Raji (cell line): ENCODE data around the gene NPAS3.

ENCODE experiments used
- POLR2A ChIP-seq: IDR thresholded peaks from 2 replicates; pipeline ENCODE4 v1.6.1; 2011; ENCODE audit warnings: low read depth, low read length, control low read depth; ENCODE audit not compliant: insufficient read depth

NPAS3 gene

DNA sequence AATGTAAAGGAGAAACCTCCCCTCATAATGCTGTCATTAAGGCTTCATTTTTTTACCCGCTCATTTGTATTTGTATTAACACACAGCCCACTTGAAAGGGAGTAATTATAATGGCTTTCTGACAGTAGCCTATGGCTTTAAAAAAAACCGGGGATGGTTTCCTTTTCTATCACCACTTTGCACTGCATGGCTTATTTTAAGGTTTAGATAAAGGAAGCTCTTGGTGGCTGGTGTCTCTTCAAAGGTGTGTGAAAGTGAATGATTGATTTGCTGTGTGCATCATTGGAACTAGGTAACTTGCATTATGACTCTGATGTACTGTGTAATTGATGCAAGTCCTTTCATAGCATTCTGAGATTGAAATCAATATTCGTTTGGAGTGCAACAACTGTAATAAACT, 80.7 kb downstream of the NPAS3 start:
- TF ChIP-seq POLR2A: no peak

DNA sequence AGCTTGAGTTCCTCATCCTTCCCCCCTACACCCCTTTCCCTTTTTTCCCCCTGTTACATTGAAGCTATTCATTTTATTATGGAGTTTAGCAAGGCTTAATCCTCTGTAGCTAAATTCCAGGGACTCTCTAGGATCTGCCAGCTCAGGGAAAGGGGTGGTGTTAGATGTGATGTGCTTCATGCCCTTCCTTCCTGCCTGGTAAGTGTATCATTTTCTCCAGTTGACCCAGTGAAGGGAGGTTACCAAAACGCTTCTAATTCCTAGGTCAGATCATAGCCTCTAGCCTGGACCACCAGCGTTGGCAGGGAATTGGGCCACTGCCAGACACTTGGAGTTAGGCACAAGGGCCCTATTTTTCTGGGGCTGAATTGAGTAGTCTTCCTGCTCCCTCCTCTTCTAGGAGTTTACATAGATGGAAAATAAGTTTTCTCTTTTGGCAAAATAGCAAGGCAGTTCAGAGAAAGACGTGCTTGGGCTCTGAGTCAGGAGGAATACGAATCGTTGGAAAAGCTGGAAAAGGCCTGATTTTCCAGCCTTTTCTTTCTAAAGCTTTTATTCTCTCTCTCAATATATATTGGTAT, 88.3 kb downstream of the NPAS3 start:
- TF ChIP-seq POLR2A: no peak

DNA sequence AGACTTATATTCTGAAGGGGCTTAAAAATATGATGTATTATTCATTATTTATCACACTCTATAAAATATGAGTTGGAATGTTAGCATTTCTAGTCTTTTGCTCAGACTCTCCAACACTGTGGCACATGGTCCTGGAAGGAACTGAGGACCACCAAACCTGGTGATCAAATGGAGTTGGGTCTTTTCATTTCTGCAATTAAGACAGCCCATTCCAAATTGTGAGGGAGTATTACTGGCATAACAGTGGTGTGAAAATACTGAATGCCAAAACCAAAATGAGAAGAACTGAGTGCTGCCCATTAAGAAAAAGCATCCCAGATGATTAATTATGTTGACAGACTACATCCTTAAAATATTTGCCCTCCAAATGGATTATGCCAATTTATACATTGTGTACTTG, 90.8 kb downstream of the NPAS3 start:
- TF ChIP-seq POLR2A: no peak

DNA sequence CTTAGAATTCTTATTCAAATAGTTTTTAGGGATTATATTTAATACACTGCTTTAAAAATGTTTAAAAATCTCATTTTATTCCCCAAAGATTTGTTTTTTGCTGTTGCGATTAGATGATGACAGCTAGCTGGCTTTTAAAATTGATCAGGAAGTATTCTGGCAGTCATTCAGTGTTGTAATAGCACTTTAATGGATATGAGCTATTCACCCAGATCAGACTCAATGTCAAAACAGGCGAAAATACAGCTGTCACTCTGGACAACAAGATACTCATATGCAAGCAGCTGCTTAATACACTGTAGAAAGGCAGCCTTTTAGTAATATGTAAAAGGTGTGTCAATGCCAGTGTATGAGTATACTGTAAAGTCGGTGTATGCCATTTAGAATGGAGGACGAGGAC, 91.7 kb downstream of the NPAS3 start:
- TF ChIP-seq POLR2A: no peak

DNA sequence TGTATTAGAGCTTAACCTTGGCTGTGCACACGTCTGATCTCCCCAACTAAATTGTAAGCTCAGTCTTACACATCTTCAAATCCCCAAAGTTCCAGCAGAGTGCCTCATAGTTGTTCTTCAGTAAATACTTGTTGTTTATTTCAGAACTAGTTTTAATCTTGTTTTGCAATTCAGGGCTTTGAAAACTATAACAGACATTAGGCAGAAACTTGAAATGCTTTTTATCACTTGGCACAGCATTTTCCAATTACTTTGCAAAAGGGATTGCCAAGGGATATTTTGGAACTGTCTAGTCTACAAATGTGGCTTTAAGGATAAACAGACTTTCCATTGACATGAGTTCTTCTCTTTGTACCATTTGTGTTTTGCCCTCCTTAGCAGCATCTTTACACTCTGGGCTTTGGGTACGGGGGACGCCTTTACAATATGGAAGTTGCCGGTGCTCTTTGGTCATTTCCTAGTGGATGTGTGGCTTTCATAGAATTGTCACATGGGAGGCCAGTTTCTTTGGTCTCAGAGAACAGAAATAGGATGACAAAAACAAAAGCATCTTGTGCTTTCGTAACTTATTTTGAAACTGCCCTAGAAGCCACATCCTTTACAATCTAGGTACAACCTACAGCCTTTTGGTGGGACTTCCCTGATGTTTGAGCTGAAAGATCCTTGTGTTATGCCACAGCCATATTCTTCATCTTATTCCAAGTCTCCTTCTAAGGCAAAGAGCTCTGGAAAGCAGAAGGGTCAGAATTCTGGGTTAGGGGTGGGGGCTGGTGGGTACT, 96.9 kb downstream of the NPAS3 start:
- no peak for TF ChIP-seq POLR2A

DNA sequence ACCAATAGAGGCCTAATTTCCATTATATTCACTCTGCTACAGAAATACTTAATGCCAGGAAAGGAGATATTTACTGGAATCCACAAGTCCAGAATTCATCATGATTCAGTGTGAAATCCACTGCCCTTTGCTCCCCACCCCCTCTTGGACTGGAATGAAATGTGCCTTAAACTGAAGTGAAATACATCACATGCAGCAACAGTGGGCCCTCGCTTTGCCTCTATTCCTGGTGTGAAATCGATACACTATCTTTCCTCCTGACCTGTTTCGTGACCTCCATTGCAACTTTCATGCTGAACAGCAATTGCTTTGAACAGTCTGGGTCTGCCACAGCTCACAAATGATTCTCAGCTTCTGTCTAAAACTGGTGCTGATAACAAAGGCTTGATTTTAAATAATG, 100.6 kb downstream of the NPAS3 start:
- TF ChIP-seq POLR2A: no peak

DNA sequence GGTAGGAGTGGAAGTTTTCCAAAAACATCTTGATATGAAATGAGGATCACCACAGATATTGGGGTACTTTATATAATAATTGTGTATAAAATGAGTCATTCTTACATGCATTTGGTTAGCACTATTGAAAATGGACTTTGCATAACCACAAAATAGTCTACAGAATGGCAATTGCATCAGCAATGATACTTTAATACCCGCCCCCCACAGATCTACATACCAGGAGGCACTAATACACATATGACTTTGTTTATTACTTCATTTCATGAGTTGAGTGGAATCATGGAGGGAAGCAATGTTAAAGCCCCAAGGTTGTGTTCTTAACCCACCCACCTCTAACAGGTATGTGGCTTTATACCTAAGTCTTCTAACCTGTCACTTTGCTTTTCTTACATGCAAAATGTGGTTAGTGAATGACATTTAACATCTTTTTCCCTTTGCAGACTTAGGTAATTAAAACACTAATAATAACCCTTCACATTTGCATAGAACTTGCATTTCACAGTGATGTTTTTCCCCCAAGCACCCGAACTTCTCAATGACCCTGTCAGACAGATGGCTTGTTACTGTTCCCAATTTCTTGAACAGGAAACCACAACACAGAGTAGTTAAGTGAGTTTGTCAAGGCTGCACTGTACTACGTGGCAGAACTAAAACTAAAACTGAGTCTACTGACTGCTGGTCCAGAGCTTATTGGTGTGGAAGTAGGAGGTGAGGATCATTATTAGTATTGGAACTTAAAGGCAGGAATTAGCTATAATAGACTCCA, 101.9 kb downstream of the NPAS3 start:
- TF ChIP-seq POLR2A: no peak

DNA sequence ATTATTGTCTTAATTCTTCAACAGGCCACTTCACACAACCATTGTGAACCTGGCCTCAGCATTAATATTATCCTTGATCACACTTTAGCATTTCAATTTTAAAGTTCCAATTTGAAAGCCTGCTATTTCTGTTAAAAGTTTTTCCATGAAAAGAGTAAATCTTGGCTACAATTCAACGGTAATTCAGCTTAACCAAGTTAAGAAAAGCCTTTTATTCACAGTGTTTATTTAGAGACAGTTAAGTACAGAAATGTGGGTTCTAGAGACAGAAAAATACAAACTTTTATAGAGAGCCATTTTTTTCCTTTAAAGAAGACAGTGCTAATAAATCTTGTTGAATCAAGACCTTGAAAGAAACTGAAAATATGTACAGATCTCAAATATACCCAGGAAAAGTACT, 103.9 kb downstream of the NPAS3 start:
- no peak for TF ChIP-seq POLR2A

DNA sequence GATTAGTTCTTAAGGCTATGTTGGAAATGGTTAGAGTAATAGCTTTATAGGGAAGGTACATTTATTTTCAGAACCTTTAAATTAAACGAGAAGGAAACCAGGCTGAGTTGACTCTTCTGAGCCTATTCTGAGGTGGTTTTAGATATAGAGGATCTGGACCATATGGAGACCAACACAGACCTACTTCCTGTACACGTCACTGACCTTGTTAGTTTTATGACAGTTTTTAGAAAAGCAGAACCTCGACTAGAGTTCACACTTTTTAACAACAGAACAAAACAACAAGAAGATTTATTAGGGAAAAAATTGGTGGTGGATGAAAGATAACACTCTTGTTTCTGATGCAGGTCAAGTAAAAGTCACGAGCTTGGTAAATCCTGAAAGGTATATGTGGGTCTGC, 107.1 kb downstream of the NPAS3 start:
- no peak for TF ChIP-seq POLR2A

DNA sequence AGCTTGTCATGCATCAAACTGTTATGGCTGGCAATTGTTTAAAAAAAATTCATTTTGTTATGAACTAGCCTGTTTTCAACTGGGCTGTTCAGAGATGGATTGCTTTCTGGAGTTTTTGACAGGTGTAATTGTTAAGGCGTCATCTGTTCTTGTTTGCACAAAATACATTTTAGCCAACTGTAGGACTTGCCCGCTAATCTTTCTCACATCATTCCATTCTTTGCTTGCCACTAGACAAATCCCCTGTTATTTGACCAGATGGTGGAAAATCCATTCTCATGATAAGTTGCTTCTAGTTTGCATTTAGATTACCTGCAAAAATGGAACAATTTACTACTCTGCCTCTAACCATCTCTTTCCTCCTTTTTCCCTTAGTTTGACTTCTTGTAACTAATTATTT, 114.3 kb downstream of the NPAS3 start:
- TF ChIP-seq POLR2A: no peak

DNA sequence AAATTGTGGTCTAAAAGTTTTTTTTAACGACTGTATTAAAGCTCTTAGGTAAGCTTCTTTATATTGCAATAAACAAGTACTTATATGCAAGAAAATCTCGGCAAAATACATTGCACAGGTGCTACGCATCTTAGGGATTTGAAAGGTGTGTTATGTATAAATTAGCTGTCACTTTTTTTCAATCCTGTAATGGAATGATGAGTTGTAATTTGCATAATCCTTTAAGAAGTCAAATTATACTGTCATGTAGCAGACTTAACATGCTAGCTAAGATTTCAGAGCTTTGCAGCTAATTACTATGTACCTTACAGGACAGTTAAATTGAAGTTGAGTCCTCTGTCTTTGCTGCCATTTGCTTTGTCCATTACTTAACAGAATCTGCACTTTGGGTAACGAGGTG, 117.5 kb downstream of the NPAS3 start:
- no peak for TF ChIP-seq POLR2A

DNA sequence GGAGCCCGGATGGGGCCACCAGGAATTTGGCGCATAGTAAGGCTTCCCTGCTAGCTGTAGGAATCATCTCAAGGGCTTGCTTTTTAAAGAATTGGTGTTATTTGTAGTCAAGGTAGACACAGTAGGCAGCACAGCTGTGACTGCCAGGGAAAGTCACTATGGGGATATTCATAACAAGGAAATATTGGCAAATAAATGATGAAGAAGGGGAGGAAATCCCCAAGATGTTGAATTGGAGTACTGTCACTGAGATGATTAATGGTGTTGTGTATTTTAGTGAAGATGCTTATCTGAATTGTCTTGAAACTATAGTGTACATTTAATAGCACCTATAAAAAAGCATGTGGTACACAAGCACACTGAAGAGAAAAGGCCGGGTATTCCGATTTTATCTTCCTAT, 118.9 kb downstream of the NPAS3 start:
- no peak for TF ChIP-seq POLR2A

DNA sequence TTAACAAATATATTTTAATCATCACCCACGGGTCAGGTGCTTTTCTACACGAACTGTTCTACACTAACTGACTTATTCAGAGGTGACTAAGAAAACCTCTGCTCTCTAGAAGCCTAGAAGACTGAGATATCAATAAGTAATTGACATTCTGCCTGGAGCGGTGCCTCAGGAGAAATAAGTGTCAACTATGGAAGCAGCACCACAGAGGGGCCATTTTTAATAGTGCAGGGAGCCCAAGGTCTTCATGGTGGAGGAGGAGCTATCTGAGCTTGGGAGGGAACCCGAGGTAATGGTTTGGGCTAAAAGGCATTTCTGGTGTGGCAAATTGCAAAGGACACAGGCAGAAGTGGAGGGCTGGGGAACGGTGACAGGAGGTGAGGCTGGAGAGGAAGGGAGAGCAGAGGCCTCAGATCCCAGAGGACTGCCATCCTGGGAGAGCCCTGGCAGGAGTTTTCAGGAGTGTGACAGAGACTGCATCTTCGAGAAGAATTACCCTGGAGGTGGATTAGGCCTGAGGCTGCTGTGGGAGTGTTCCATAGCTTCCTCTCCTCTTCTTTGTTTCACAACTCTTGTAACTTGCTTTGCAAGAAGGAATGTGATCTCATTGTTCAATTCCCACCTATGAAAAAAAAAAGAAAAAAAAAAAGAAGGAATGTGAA, 123.1 kb downstream of the NPAS3 start:
- TF ChIP-seq POLR2A: no peak

DNA sequence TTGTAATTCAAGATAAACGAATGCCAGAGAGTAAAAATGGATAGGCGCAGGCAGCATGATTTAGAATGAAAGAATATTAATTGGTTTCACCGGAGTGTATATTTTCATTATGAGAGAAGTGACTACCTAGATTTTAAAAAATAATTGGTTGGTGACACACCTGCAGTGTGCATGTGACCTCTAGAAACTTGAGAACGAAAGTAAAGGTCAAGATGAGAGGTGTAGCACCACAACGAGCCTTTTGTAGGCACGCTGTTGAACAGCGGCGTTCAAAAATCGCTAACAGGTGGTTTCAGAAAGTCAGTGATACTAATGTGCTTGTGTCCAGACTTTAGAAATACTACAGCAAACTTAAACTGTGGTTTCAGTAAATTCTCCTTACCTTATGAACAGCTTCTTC, 123.8 kb downstream of the NPAS3 start:
- no peak for TF ChIP-seq POLR2A

DNA sequence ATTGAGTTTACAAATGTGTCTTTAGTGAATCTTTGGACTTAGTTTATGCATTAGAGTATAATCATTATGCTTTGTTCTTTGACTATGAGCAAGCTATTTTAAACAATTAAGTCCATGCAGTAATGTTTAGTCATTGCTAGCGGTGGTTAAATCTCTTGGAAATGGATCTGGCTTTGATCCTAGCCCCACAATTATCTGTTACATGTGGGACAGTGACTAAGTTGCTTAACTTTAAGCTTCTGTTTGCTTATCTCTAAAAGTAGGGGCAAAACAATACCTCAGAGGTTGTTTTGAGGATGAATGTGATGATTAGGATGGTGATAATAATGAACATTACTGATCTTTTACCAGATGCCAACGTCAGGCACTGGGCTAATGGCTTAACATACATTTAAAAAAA, 124.2 kb downstream of the NPAS3 start:
- no peak for TF ChIP-seq POLR2A

DNA sequence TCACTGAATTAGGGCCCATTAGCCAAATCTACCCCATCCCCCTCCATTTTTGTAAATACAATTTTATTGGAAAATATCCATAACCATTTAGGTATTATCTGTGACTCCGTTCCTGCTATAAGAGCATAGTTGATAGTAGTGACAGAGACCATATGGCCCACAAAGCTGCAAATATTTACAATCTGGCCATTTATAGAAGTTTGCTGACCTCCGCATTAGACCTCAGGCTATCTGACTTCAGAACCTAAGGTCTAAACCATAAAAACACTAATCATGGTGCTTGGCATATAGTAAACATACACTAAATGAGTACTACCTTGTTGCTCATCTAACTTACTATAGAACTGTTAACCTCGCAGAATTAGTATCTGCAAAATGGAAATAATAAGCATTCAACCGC, 124.8 kb downstream of the NPAS3 start:
- TF ChIP-seq POLR2A: no peak
